K562 (cell line): ENCODE data around the gene NFIB. TPM values are rescaled to one million over a fixed set of nuclear protein-coding genes. Genes with fewer than 3 reads are reported as not detected.
A peak's percentile ranks its signal among the peaks of the same experiment; 100 is the strongest.

Experiments used
- ATAC-seq: fragments of 200-7000 bp; cut with Tn5 transposase; 3 replicates; pipeline ENCODE4 v1.9.1; 2020; ENCODE audit warnings: moderate library complexity
- BruUV-seq: library from RNA; stranded (reverse); fragments of 400-500 nt; replicated peaks from 2 replicates; lab custom pipeline; 2021; lab: Mats Ljungman, UMichigan
- CTCF ChIA-PET: fragments of 300-600 bp; formaldehyde crosslinking; extraction: SDS; loops from one replicate; lab custom pipeline; 2021; ENCODE audit warnings: low intra/inter-chr PET ratio; lab: Yijun Ruan, JAX
- POLR2A ChIA-PET: fragments of 300-600, 350-650 bp; sonication (Branson Sonifier 250); formaldehyde crosslinking; extraction: SDS; loops from one replicate; lab custom pipeline; 2021; ENCODE audit warnings: antibody characterized with exemption, inconsistent platforms; lab: Yijun Ruan, JAX
- DNase-seq, 4 experiments: peaks; one replicate each; pipeline versions ENCODE4 v3.0.0 to v3.0.0-alpha.2; 2011 to 2018; ENCODE audit warnings: low spot score in 3 of 4, mixed read lengths in 3 of 4; ENCODE audit errors: extremely low read depth in 1 of 4
- FAIRE-seq: peaks from 2 replicates; lab custom pipeline; 2011; peaks lifted over from hg19 to GRCh38; lab: Jason Lieb, UNC
- H2AFZ ChIP-seq: 2 replicates; pipeline ENCODE4 v1.6.0; 2011; ENCODE audit warnings: low read depth, low read length, control low read depth, inconsistent platforms
- H3K27ac ChIP-seq: fragments of 200-600 bp; 3 replicates; pipeline ENCODE4 v1.8.0; 2011; ENCODE audit warnings: low read depth, mild to moderate bottlenecking, control low read depth, inconsistent platforms, low read length, moderate library complexity, mixed read lengths; ENCODE audit errors: extremely low read depth
- H3K27me3 ChIP-seq, 2 experiments: fragments of 300-600 bp in 1 of 2; 2 replicates in 1 of 2; 3 replicates in 1 of 2; pipeline versions ENCODE4 v1.6.0 to v1.8.0; 2011; ENCODE audit warnings: inconsistent platforms in 2 of 2, low read length in 2 of 2, mild to moderate bottlenecking in 1 of 2, mixed read lengths in 1 of 2, moderate library complexity in 1 of 2; ENCODE audit not compliant: control insufficient read depth in 2 of 2, insufficient read depth in 2 of 2
- H3K36me3 ChIP-seq: fragments of 300-600 bp; 3 replicates; pipeline ENCODE4 v1.8.0; 2011; ENCODE audit warnings: mild to moderate bottlenecking, low read length, inconsistent platforms; ENCODE audit not compliant: control insufficient read depth, insufficient read depth
- H3K4me1 ChIP-seq, 2 experiments: fragments of 200-600 bp in 1 of 2; replicated peaks in 1 of 2; 2 replicates in 1 of 2; 3 replicates in 1 of 2; pipeline versions ENCODE4 v1.5.1 to v1.8.0; 2011; ENCODE audit warnings: inconsistent platforms in 2 of 2, low read length in 2 of 2, mild to moderate bottlenecking in 1 of 2, mixed read lengths in 1 of 2, moderate library complexity in 1 of 2; ENCODE audit not compliant: control insufficient read depth in 2 of 2, insufficient read depth in 2 of 2
- H3K4me2 ChIP-seq: 2 replicates; pipeline ENCODE4 v1.6.1; 2011; ENCODE audit warnings: low read length, control low read depth, inconsistent platforms, mixed read lengths; ENCODE audit not compliant: insufficient read depth
- H3K4me3 ChIP-seq: fragments of 200-600 bp; sonication (generic), shearing (Covaris generic); 2 replicates; pipeline ENCODE4 v1.5.1; 2016; ENCODE audit warnings: control low read depth, inconsistent platforms
- H3K79me2 ChIP-seq: fragments of 200-600 bp; 3 replicates; pipeline ENCODE4 v1.8.0; 2011; ENCODE audit warnings: low read length, inconsistent platforms; ENCODE audit not compliant: control insufficient read depth, insufficient read depth
- H3K9ac ChIP-seq, 2 experiments: 2 replicates each; pipeline versions ENCODE4 v1.6.0 to v1.6.1; 2011; ENCODE audit warnings: low read depth in 2 of 2, low read length in 2 of 2, control low read depth in 1 of 2, inconsistent platforms in 1 of 2, mild to moderate bottlenecking in 1 of 2, mixed read lengths in 1 of 2; ENCODE audit not compliant: insufficient read depth in 1 of 2
- H3K9me1 ChIP-seq: one replicate; pipeline ENCODE4 v1.6.0; 2011; ENCODE audit warnings: inconsistent platforms, mild to moderate bottlenecking, low read length, moderate library complexity; ENCODE audit not compliant: control insufficient read depth, insufficient read depth
- H3K9me3 ChIP-seq: replicated peaks from 2 replicates; pipeline ENCODE4 v1.5.1; 2011; ENCODE audit warnings: low read depth, low read length, inconsistent platforms; ENCODE audit not compliant: control insufficient read depth, insufficient read depth
- H4K20me1 ChIP-seq: replicated peaks from 2 replicates; pipeline ENCODE4 v1.6.1; 2011; ENCODE audit warnings: low read length, inconsistent platforms, mixed read lengths; ENCODE audit not compliant: control insufficient read depth, insufficient read depth
- CEBPB ChIP-seq: fragments of 450-650 bp; IDR thresholded peaks from 2 replicates; pipeline ENCODE4 v1.6.1; 2016; ENCODE audit warnings: missing genetic modification characterization, missing compliant biosample characterization
- ID3 ChIP-seq, 2 experiments: fragments of 250-450 bp in 1 of 2; fragments of 450-650 bp in 1 of 2; sonication (Bioruptor Pico) in 1 of 2; IDR thresholded peaks; 2 replicates each; pipeline versions ENCODE4 v1.6.1 to v1.8.0; 2016 to 2021; ENCODE audit warnings: mild to moderate bottlenecking in 2 of 2, moderate library complexity in 2 of 2, missing compliant biosample characterization in 1 of 2, missing genetic modification characterization in 1 of 2
- KHSRP ChIP-seq: fragments of 450-650 bp; IDR thresholded peaks from 2 replicates; pipeline ENCODE4 v1.6.1; 2017
- LCOR ChIP-seq: sonication (generic); formaldehyde crosslinking; IDR thresholded peaks from 2 replicates; pipeline ENCODE4 v1.8.0; 2022; ENCODE audit warnings: mild to moderate bottlenecking, missing genetic modification reagents
- MXD1 ChIP-seq: fragments of 250-450 bp; sonication (Bioruptor Pico); IDR thresholded peaks from 2 replicates; pipeline ENCODE4 v1.8.0; 2021; ENCODE audit warnings: borderline replicate concordance, mild to moderate bottlenecking, moderate library complexity; ENCODE audit not compliant: poor library complexity, severe bottlenecking
- NKRF ChIP-seq: fragments of 450-650 bp; IDR thresholded peaks from 2 replicates; pipeline ENCODE4 v1.6.1; 2016; ENCODE audit warnings: borderline replicate concordance
- POLR2G ChIP-seq: fragments of 200-400 bp; formaldehyde crosslinking; IDR thresholded peaks from 2 replicates; pipeline ENCODE4 v1.6.1; 2017; ENCODE audit warnings: low read depth, mild to moderate bottlenecking, antibody characterized with exemption, low read length, moderate library complexity
- POLR3G ChIP-seq: IDR thresholded peaks from 2 replicates; pipeline ENCODE4 v1.6.1; 2011; ENCODE audit not compliant: insufficient read length, insufficient replicate concordance; ENCODE audit errors: extremely low read depth
- PURB ChIP-seq: sonication (generic); formaldehyde crosslinking; IDR thresholded peaks from 2 replicates; pipeline ENCODE4 v1.9.0; 2021; ENCODE audit warnings: low read depth, mild to moderate bottlenecking, missing genetic modification reagents
- SP1 ChIP-seq: sonication (generic); formaldehyde crosslinking; IDR thresholded peaks from 2 replicates; pipeline ENCODE4 v1.8.1; 2022; ENCODE audit warnings: mild to moderate bottlenecking, missing genetic modification reagents
- TSC22D4 ChIP-seq: fragments of 450-650 bp; IDR thresholded peaks from 2 replicates; pipeline ENCODE4 v1.6.1; 2016; ENCODE audit warnings: missing genetic modification characterization, missing biosample characterization, control low read depth
- XRCC4 ChIP-seq: IDR thresholded peaks from one replicate; pipeline ENCODE4 v1.6.1; 2011; ENCODE audit not compliant: insufficient read depth, insufficient read length; ENCODE audit errors: extremely low read depth
- ZBTB17 ChIP-seq: fragments of 450-650 bp; formaldehyde crosslinking; IDR thresholded peaks from 2 replicates; pipeline ENCODE4 v1.4.0; 2020; ENCODE audit warnings: mild to moderate bottlenecking
- WGBS: fragments of 100-300 bp; shearing (Covaris generic); methylation state at CpG from one replicate; pipeline ENCODE4 v1.1.6; 2016; ENCODE audit warnings: low coverage, mixed read lengths; ENCODE audit not compliant: insufficient coverage; ENCODE audit errors: missing lambda C conversion rate; 5-methylcytosine and 5-hydroxymethylcytosine counted together
- in situ Hi-C: fragments of 300-500 bp; cut with MboI; formaldehyde crosslinking; loops from 4 replicates; pipeline ENCODE4 v1.15.0; 2018; ENCODE audit warnings: inconsistent platforms, mixed read lengths
- intact Hi-C: fragments of 100-400 bp; cut with micrococcal nuclease; formaldehyde crosslinking; loops from 2 replicates; pipeline ENCODE4 v1.14.2; 2022
- polyA plus RNA-seq, 8 experiments: library from polyadenylated mRNA; depleted of rRNA in 4 of 8; stranded (reverse) in 5 of 8; unstranded in 3 of 8; fragments of >200 nt; fragmentation: Nextera tagmentation in 2 of 8; fragmentation: Illumina TruSeq in 1 of 8; extraction: Ambion mirVana in 2 of 8; extraction: Trizol in 1 of 8; gene quantifications; 2 replicates each; pipeline versions ENCODE4 v1.2.1 to v1.2.3, GENCODE V29; 2011 to 2014; ENCODE audit warnings: inconsistent platforms in 1 of 8, missing spikeins in 1 of 8
- total RNA-seq, 7 experiments: library from RNA; depleted of rRNA in 6 of 7; stranded (reverse); fragments of >200 nt in 6 of 7; fragmentation: Illumina TruSeq in 2 of 7; extraction: Trizol in 2 of 7; gene quantifications; 2 replicates each; pipeline versions ENCODE4 v1.2.1 to v1.2.3, GENCODE V29; 2011 to 2021; ENCODE audit warnings: low replicate concordance in 1 of 7

The NFIB gene
- total and polyA plus RNA-seq, 9 of the 15 experiments (the other 6 are each of a cell fraction or from before 2014, with no cell fraction given): 1.2 to 3.3 (median 1.9) TPM

- TF ChIP-seq SP1 (no peak), CEBPB (tag) (0 out of 2 replicates have a peak, but pooled peaks have one; percentile 32)
- TF ChIP-seq, all 486 proteins: peak for 1
- POLR2A ChIA-PET: no interaction called here
- CTCF ChIA-PET: no interaction called here
- no peaks in the 10 kb centered on the region for H3K9me3 ChIP-seq
- H3K27ac ChIP-seq: no peak overlapping the region
- H3K36me3 ChIP-seq: no peaks in the 10 kb centered on the region
- ATAC-seq (no peak), DNase-seq (no peak), FAIRE-seq (no peak)
- in situ Hi-C loops (no loop called here), intact Hi-C loops (no loop called here)
- no peaks in the 10 kb centered on the region for H3K27me3 ChIP-seq
- no peak overlapping the region for H3K4me3 ChIP-seq
- H3K9me1 ChIP-seq: no peaks in the 10 kb centered on the region
- no peaks in the 10 kb centered on the region for H4K20me1 ChIP-seq
- no peak overlapping the region for H3K4me2 ChIP-seq
- H3K4me1 ChIP-seq: no peaks in the 10 kb centered on the region
- no TSS peak for BruUV-seq
- H2AFZ ChIP-seq: no peak overlapping the region
- no peaks in the 10 kb centered on the region for H3K79me2 ChIP-seq
- 57% methylated on average over 7 of the region's 7 CpGs for WGBS
- no peak overlapping the region for H3K9ac ChIP-seq
Measured at GRCh38 chr9:14298601-14299022, 15.3 kb downstream of the NFIB start.

GRCh38 chr9:14296495-14297113 lies 17.3 kb downstream of the NFIB start:
- Histone ChIP-seq H3K79me2 (no peaks in the 10 kb centered on the region), H3K9me1 (no peaks in the 10 kb centered on the region), H3K9me3 (no peaks in the 10 kb centered on the region), H3K4me1 (no peaks in the 10 kb centered on the region), H3K27me3 (no peaks in the 10 kb centered on the region), H3K36me3 (no peaks in the 10 kb centered on the region), H4K20me1 (no peaks in the 10 kb centered on the region), H3K27ac (no peak overlapping the region), H3K9ac (no peak overlapping the region), H3K4me3 (no peak overlapping the region), H3K4me2 (no peak overlapping the region), H2AFZ (no peak overlapping the region)
- DNase-seq (no peak), FAIRE-seq (no peak), ATAC-seq (no peak)
- intact Hi-C loops (no loop called here), in situ Hi-C loops (no loop called here)
- TF ChIP-seq MXD1 (CRISPR knock-in tag) (no peak), PURB (CRISPR knock-in tag) (no peak), POLR3G (no peak), KHSRP (no peak), XRCC4 (no peak), ZBTB17 (CRISPR knock-in tag) (no peak), POLR2G (no peak), ID3 (CRISPR knock-in tag; IDR thresholded peaks at IDR 0.05) (no peak), ID3 (tag; IDR thresholded peaks at IDR 0.05) (no peak), LCOR (CRISPR knock-in tag) (no peak), NKRF (no peak), TSC22D4 (tag) (no peak)
- ChIA-PET POLR2A (no interaction called here), CTCF (no interaction called here)
- no TSS peak for BruUV-seq
- 58% methylated on average over 6 of the region's 7 CpGs for WGBS
